HepG2 (cell line): Measurements from ENCODE around the gene RAD50. TPM values are rescaled to one million over a fixed set of nuclear protein-coding genes. Genes with fewer than 3 reads are reported as not detected.

Experiments used
- ATAC-seq: fragments of 200-7000 bp; cut with Tn5 transposase; 3 replicates; pipeline ENCODE4 v1.9.1; 2020; ENCODE audit warnings: mild to moderate bottlenecking, moderate library complexity
- BruUV-seq: library from RNA; stranded (reverse); fragments of 400-500 nt; replicated peaks from 2 replicates; lab custom pipeline; 2021; lab: Mats Ljungman, UMichigan
- CTCF ChIA-PET: fragments of 300-600 bp; formaldehyde crosslinking; extraction: SDS; loops from one replicate; lab custom pipeline; 2021; ENCODE audit warnings: low total read pairs, inconsistent platforms, low intra/inter-chr PET ratio; lab: Yijun Ruan, JAX
- POLR2A ChIA-PET: fragments of 350-600 bp; sonication (Branson Sonifier 250); formaldehyde crosslinking; loops from one replicate; lab custom pipeline; 2020; ENCODE audit warnings: antibody characterized with exemption, inconsistent platforms; lab: Yijun Ruan, JAX
- DNase-seq: peaks from one replicate; pipeline ENCODE4 v3.0.0-alpha.2; 2015; ENCODE audit warnings: low spot score
- FAIRE-seq: peaks from 3 replicates; lab custom pipeline; 2011; peaks lifted over from hg19 to GRCh38; lab: Jason Lieb, UNC
- H2AFZ ChIP-seq: one replicate; pipeline ENCODE4 v1.6.1; 2011; ENCODE audit warnings: low read length, inconsistent platforms
- H3K27ac ChIP-seq: fragments of 300-600 bp; 3 replicates; pipeline ENCODE4 v1.8.0; 2011; ENCODE audit warnings: mixed run types, mild to moderate bottlenecking, mixed read lengths, low read length, inconsistent platforms; ENCODE audit not compliant: insufficient read depth; ENCODE audit errors: extremely low read length
- H3K27me3 ChIP-seq, 2 experiments: fragments of 200-600 bp in 1 of 2; 2 replicates in 1 of 2; 3 replicates in 1 of 2; pipeline versions ENCODE4 v1.6.0 to v1.8.0; 2011; ENCODE audit warnings: low read length in 2 of 2, mild to moderate bottlenecking in 2 of 2, moderate library complexity in 2 of 2, inconsistent platforms in 1 of 2; ENCODE audit not compliant: insufficient read depth in 2 of 2, control insufficient read depth in 1 of 2
- H3K36me3 ChIP-seq, 2 experiments: fragments of 200-600 bp in 1 of 2; replicated peaks in 1 of 2; 2 replicates in 1 of 2; 3 replicates in 1 of 2; pipeline versions ENCODE4 v1.5.1 to v1.8.0; 2011; ENCODE audit warnings: low read length in 2 of 2, inconsistent platforms in 1 of 2; ENCODE audit not compliant: insufficient read depth in 2 of 2, control insufficient read depth in 1 of 2
- H3K4me1 ChIP-seq: 2 replicates; pipeline ENCODE4 v1.5.1; 2012; ENCODE audit warnings: low read length, inconsistent platforms; ENCODE audit not compliant: insufficient read depth
- H3K4me2 ChIP-seq: 2 replicates; pipeline ENCODE4 v1.6.0; 2011; ENCODE audit warnings: low read depth, low read length, inconsistent platforms
- H3K4me3 ChIP-seq, 3 experiments: fragments of 200-600 bp in 1 of 3; sonication (generic), shearing (Covaris generic) in 1 of 3; replicated peaks in 1 of 3; 2 replicates each; pipeline ENCODE4 v1.5.1; 2011 to 2016; ENCODE audit warnings: low read length in 3 of 3, inconsistent platforms in 2 of 3, low read depth in 2 of 3, mild to moderate bottlenecking in 2 of 3, control low read depth in 1 of 3, mixed read lengths in 1 of 3; ENCODE audit not compliant: insufficient read depth in 1 of 3
- H3K79me2 ChIP-seq: one replicate; pipeline ENCODE4 v1.6.1; 2011; ENCODE audit warnings: low read length, inconsistent platforms; ENCODE audit not compliant: insufficient read depth
- H3K9ac ChIP-seq: 2 replicates; pipeline ENCODE4 v1.6.0; 2011; ENCODE audit warnings: mild to moderate bottlenecking, low read depth, low read length, inconsistent platforms; ENCODE audit not compliant: insufficient read depth
- H3K9me3 ChIP-seq: 2 replicates; pipeline ENCODE4 v1.5.1; 2012; ENCODE audit warnings: mild to moderate bottlenecking, low read length
- H4K20me1 ChIP-seq: 2 replicates; pipeline ENCODE4 v1.6.0; 2011; ENCODE audit warnings: inconsistent platforms, mild to moderate bottlenecking, low read length, moderate library complexity; ENCODE audit not compliant: insufficient read depth
- BRD4 ChIP-seq: sonication (generic); formaldehyde crosslinking; IDR thresholded peaks from 2 replicates; pipeline ENCODE4 v1.4.0; 2020; ENCODE audit warnings: missing genetic modification reagents
- KLF11 ChIP-seq: IDR thresholded peaks from 2 replicates; pipeline ENCODE4 v1.6.1; 2016; ENCODE audit warnings: missing compliant biosample characterization
- KLF12 ChIP-seq: sonication (generic); formaldehyde crosslinking; IDR thresholded peaks from 2 replicates; pipeline ENCODE4 v1.4.0; 2020; ENCODE audit warnings: missing genetic modification reagents, borderline replicate concordance
- MZF1 ChIP-seq: sonication (generic); formaldehyde crosslinking; IDR thresholded peaks from 2 replicates; pipeline ENCODE4 v1.8.1; 2023; ENCODE audit warnings: mild to moderate bottlenecking, missing genetic modification reagents, borderline replicate concordance
- SSRP1 ChIP-seq: IDR thresholded peaks from 2 replicates; pipeline ENCODE4 v1.6.1; 2016; ENCODE audit warnings: control low read depth
- STAT6 ChIP-seq: sonication (generic); formaldehyde crosslinking; IDR thresholded peaks from 2 replicates; pipeline ENCODE4 v1.4.0; 2020; ENCODE audit warnings: missing genetic modification reagents, mild to moderate bottlenecking, borderline replicate concordance
- ZNF710 ChIP-seq: sonication (generic); formaldehyde crosslinking; IDR thresholded peaks from 2 replicates; pipeline ENCODE4 v1.5.0; 2020; ENCODE audit warnings: mild to moderate bottlenecking, missing genetic modification reagents, borderline replicate concordance
- WGBS: methylation state at CpG from one replicate; pipeline ENCODE4 v1.1.6; 2017; ENCODE audit warnings: low lambda C conversion rate; 5-methylcytosine and 5-hydroxymethylcytosine counted together
- in situ Hi-C: cut with HindIII; loops from 2 replicates; pipeline ENCODE4 v1.10.0; 2017; ENCODE audit warnings: low pct_unique_long_range_greater_than_20kb; ENCODE audit not compliant: extremely low pct_ligation_motif_present
- intact Hi-C: fragments of 100-400 bp; cut with micrococcal nuclease; formaldehyde crosslinking; loops from one replicate; pipeline ENCODE4 v1.10.0; 2022; ENCODE audit not compliant: unreplicated experiment
- polyA plus RNA-seq, 8 experiments: library from polyadenylated mRNA; depleted of rRNA in 3 of 8; stranded (reverse) in 7 of 8; unstranded in 1 of 8; fragments of >200 nt; fragmentation: Illumina TruSeq in 4 of 8; extraction: Trizol in 4 of 8; gene quantifications; 2 replicates each; pipeline versions ENCODE4 v1.2.1 to v1.2.3, GENCODE V29; 2011 to 2016; ENCODE audit warnings: low read depth in 4 of 8, missing spikeins in 1 of 8, mixed read lengths in 1 of 8; ENCODE audit not compliant: insufficient read depth in 1 of 8
- total RNA-seq, 5 experiments: library from RNA; depleted of rRNA; stranded (reverse); fragments of >200 nt; fragmentation: Illumina TruSeq; extraction: Trizol; gene quantifications; 2 replicates each; pipeline ENCODE4 v1.2.3, GENCODE V29; 2016; ENCODE audit warnings: low read depth in 1 of 5
- TF ChIP-seq, protein P1 (sequence below): sonication (generic); formaldehyde crosslinking; IDR thresholded peaks from 2 replicates; pipeline ENCODE4 v1.9.0; 2021; ENCODE audit warnings: missing genetic modification reagents, mild to moderate bottlenecking, borderline replicate concordance

RAD50 gene
- total and polyA plus RNA-seq, 2 of the 13 experiments (the other 11 are each of a cell fraction or from before 2014, with no cell fraction given) = 19.2 to 23.4 TPM

GRCh38 chr5:132659598-132660493 lies 103.1 kb downstream of the RAD50 start:
- Histone ChIP-seq H3K79me2 (no peaks in the 10 kb centered on the region), H3K27ac (no peak overlapping the region), H4K20me1 (no peaks in the 10 kb centered on the region), H3K4me2 (peak overlapping the region; percentile 89; the same call in 1 of the 2 replicates), H3K4me3 (no peak overlapping the region), H3K4me1 (peaks cover 63% of the 10 kb centered on the region), H3K9me3 (no peaks in the 10 kb centered on the region), H3K36me3 (no peaks in the 10 kb centered on the region), H3K27me3 (peaks cover 1 to 5% of the 10 kb centered on the region in 2 experiments; a peak in 2 of 5 replicates)
- CTCF ChIA-PET = no interaction called here
- in situ Hi-C loops = loop anchor here (25.0 kb wide), 1 partner anchor 273 kb away; no protein-coding TSS in a partner anchor
- no peak for ATAC-seq
- BruUV-seq = no TSS peak
- DNase-seq = no peak
- 73% methylated on average over 13 of the region's 23 CpGs for WGBS
- TF ChIP-seq, protein P1, sequence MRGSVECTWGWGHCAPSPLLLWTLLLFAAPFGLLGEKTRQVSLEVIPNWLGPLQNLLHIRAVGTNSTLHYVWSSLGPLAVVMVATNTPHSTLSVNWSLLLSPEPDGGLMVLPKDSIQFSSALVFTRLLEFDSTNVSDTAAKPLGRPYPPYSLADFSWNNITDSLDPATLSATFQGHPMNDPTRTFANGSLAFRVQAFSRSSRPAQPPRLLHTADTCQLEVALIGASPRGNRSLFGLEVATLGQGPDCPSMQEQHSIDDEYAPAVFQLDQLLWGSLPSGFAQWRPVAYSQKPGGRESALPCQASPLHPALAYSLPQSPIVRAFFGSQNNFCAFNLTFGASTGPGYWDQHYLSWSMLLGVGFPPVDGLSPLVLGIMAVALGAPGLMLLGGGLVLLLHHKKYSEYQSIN (CRISPR knock-in tag) = no peak
- TF ChIP-seq KLF11 (CRISPR knock-in tag) = no peak
- TF ChIP-seq ZNF710 = no peak
- no peak for TF ChIP-seq MZF1 (CRISPR knock-in tag)
- no peak for TF ChIP-seq STAT6
- no peak for TF ChIP-seq KLF12 (CRISPR knock-in tag)
- no peak for TF ChIP-seq SSRP1 (CRISPR knock-in tag)
- TF ChIP-seq BRD4 (CRISPR knock-in tag) = no peak
- TF ChIP-seq, all 625 proteins: peak for 0
- H2AFZ ChIP-seq = no peak overlapping the region
- intact Hi-C loops = no loop called here
- H3K9ac ChIP-seq = no peak overlapping the region
- POLR2A ChIA-PET = no interaction called here
- no peak for FAIRE-seq
